H1 (cell line): ENCODE results near the gene TAT. TPM values are rescaled to one million over a fixed set of nuclear protein-coding genes. Genes with fewer than 3 reads are reported as not detected.

ENCODE experiments used
- CTCF ChIA-PET: fragments of 300-600 bp; sonication (Branson Sonifier 250); formaldehyde crosslinking; loops from one replicate; lab custom pipeline; 2021; ENCODE audit not compliant: partially characterized antibody; lab: Charles Lee
- POLR2A ChIA-PET: fragments of 300-600 bp; sonication (Branson Sonifier 250); formaldehyde crosslinking; loops from one replicate; lab custom pipeline; 2021; ENCODE audit warnings: inconsistent platforms; ENCODE audit not compliant: partially characterized antibody; lab: Charles Lee
- DNase-seq, 2 experiments: peaks; one replicate each; pipeline versions ENCODE4 v3.0.0 to v3.0.0-alpha.2; 2010 to 2022; ENCODE audit warnings: low spot score in 2 of 2, low read depth in 1 of 2, mixed read lengths in 1 of 2
- FAIRE-seq: peaks from 2 replicates; lab custom pipeline; 2011; peaks lifted over from hg19 to GRCh38; lab: Jason Lieb, UNC
- H2AFZ ChIP-seq: 2 replicates; pipeline ENCODE4 v1.8.1; 2012; ENCODE audit warnings: low read length, inconsistent platforms
- H2AK5ac ChIP-seq: 2 replicates; pipeline ENCODE4 v1.6.1; 2013; ENCODE audit warnings: low read depth, low read length
- H2BK120ac ChIP-seq: replicated peaks from 2 replicates; pipeline ENCODE3; 2013; ENCODE audit warnings: low read depth, low read length, inconsistent platforms
- H2BK12ac ChIP-seq: 2 replicates; pipeline ENCODE4 v1.6.1; 2013; ENCODE audit warnings: low read depth, low read length
- H2BK15ac ChIP-seq: 2 replicates; pipeline ENCODE4 v1.6.1; 2013; ENCODE audit warnings: low read length
- H2BK20ac ChIP-seq: 2 replicates; pipeline ENCODE4 v1.6.1; 2013; ENCODE audit warnings: low read length
- H2BK5ac ChIP-seq: 2 replicates; pipeline ENCODE4 v1.6.1; 2013; ENCODE audit warnings: low read depth, low read length
- H3K14ac ChIP-seq: 2 replicates; pipeline ENCODE4 v1.6.1; 2013; ENCODE audit warnings: inconsistent platforms; ENCODE audit not compliant: insufficient read length
- H3K18ac ChIP-seq: 2 replicates; pipeline ENCODE4 v1.6.1; 2013; ENCODE audit warnings: low read length; ENCODE audit errors: extremely low read depth
- H3K23ac ChIP-seq: 2 replicates; pipeline ENCODE4 v1.6.1; 2013; ENCODE audit warnings: inconsistent platforms; ENCODE audit not compliant: insufficient read length
- H3K23me2 ChIP-seq: 2 replicates; pipeline ENCODE4 v1.6.1; 2013; ENCODE audit warnings: low read depth, low read length
- H3K27ac ChIP-seq: 2 replicates; pipeline ENCODE4 v1.6.1; 2011; ENCODE audit warnings: low read depth, low read length, inconsistent platforms
- H3K27me3 ChIP-seq, 4 experiments: replicated peaks in 1 of 4; 1 replicate in 1 of 4; 2 replicates in 3 of 4; pipeline versions ENCODE4 v1.6.1 to v1.8.1; 2011 to 2013; ENCODE audit warnings: low read length in 3 of 4, mild to moderate bottlenecking in 3 of 4, inconsistent platforms in 2 of 4, mixed read lengths in 2 of 4, moderate library complexity in 1 of 4; ENCODE audit not compliant: control insufficient read depth in 3 of 4, insufficient read depth in 3 of 4; ENCODE audit errors: extremely low read depth in 1 of 4
- H3K36me3 ChIP-seq, 4 experiments: 2 replicates each; pipeline versions ENCODE4 v1.6.1 to v1.8.1; 2011 to 2013; ENCODE audit warnings: mild to moderate bottlenecking in 4 of 4, low read length in 3 of 4, moderate library complexity in 2 of 4, control low read depth in 1 of 4, inconsistent platforms in 1 of 4; ENCODE audit not compliant: insufficient read depth in 4 of 4, control insufficient read depth in 2 of 4
- H3K4ac ChIP-seq: replicated peaks from 2 replicates; pipeline ENCODE3; 2013; ENCODE audit warnings: low read length, low read depth, mixed read lengths, inconsistent platforms; ENCODE audit not compliant: insufficient read length
- H3K4me1 ChIP-seq, 4 experiments: replicated peaks in 1 of 4; 1 replicate in 1 of 4; 2 replicates in 3 of 4; pipeline versions ENCODE4 v1.6.1 to v1.8.1; 2011 to 2013; ENCODE audit warnings: low read length in 3 of 4, inconsistent platforms in 2 of 4, mixed read lengths in 1 of 4; ENCODE audit not compliant: insufficient read depth in 4 of 4, control insufficient read depth in 3 of 4
- H3K4me2 ChIP-seq, 2 experiments: 2 replicates each; pipeline versions ENCODE4 v1.6.1 to v1.8.1; 2011 to 2013; ENCODE audit warnings: low read depth in 2 of 2, low read length in 2 of 2, control low read depth in 1 of 2, inconsistent platforms in 1 of 2, mild to moderate bottlenecking in 1 of 2; ENCODE audit not compliant: insufficient read depth in 1 of 2
- H3K4me3 ChIP-seq, 4 experiments: fragments of 200-600, 300-600 bp in 1 of 4; sonication (generic), shearing (Covaris generic), sonication (Bioruptor Twin) in 1 of 4; 2 replicates each; pipeline versions ENCODE4 v1.5.1 to v1.8.1; 2011 to 2016; ENCODE audit warnings: low read length in 4 of 4, low read depth in 3 of 4, control low read depth in 2 of 4, inconsistent platforms in 2 of 4, mild to moderate bottlenecking in 2 of 4, mixed read lengths in 1 of 4, moderate library complexity in 1 of 4; ENCODE audit not compliant: insufficient read depth in 2 of 4; ENCODE audit errors: extremely low read depth in 1 of 4
- H3K56ac ChIP-seq: replicated peaks from 2 replicates; pipeline ENCODE3; 2013; ENCODE audit warnings: low read depth, mild to moderate bottlenecking, mixed read lengths, low read length, inconsistent platforms; ENCODE audit not compliant: insufficient read length
- H3K79me1 ChIP-seq: 2 replicates; pipeline ENCODE4 v1.6.1; 2013; ENCODE audit warnings: low read depth, low read length, control low read depth
- H3K79me2 ChIP-seq, 2 experiments: 2 replicates each; pipeline versions ENCODE4 v1.6.1 to v1.8.1; 2012 to 2013; ENCODE audit warnings: low read length in 2 of 2, mild to moderate bottlenecking in 2 of 2, inconsistent platforms in 1 of 2; ENCODE audit not compliant: insufficient read depth in 2 of 2, control insufficient read depth in 1 of 2
- H3K9ac ChIP-seq, 4 experiments: replicated peaks in 1 of 4; 1 replicate in 1 of 4; 2 replicates in 3 of 4; pipeline versions ENCODE4 v1.6.1 to v1.8.1; 2011 to 2013; ENCODE audit warnings: low read depth in 3 of 4, low read length in 3 of 4, control low read depth in 2 of 4, mild to moderate bottlenecking in 2 of 4, moderate library complexity in 2 of 4, inconsistent platforms in 1 of 4; ENCODE audit errors: extremely low read depth in 1 of 4
- H3K9me3 ChIP-seq, 2 experiments: 2 replicates each; pipeline versions ENCODE4 v1.6.1 to v1.8.1; 2012 to 2013; ENCODE audit warnings: mild to moderate bottlenecking in 2 of 2, moderate library complexity in 2 of 2, control low read depth in 1 of 2, inconsistent platforms in 1 of 2, low read depth in 1 of 2, low read length in 1 of 2, mixed read lengths in 1 of 2; ENCODE audit not compliant: insufficient read depth in 2 of 2
- H4K20me1 ChIP-seq, 2 experiments: replicated peaks in 1 of 2; 2 replicates each; pipeline versions ENCODE3 to v1.8.1; 2011 to 2013; ENCODE audit warnings: inconsistent platforms in 2 of 2, low read length in 2 of 2, mild to moderate bottlenecking in 1 of 2; ENCODE audit not compliant: insufficient read depth in 2 of 2, control insufficient read depth in 1 of 2
- H4K5ac ChIP-seq: 2 replicates; pipeline ENCODE4 v1.6.1; 2013; ENCODE audit warnings: low read length, low read depth, mixed read lengths, inconsistent platforms; ENCODE audit not compliant: insufficient read length
- H4K8ac ChIP-seq: 2 replicates; pipeline ENCODE4 v1.8.0; 2013; ENCODE audit warnings: mild to moderate bottlenecking, moderate library complexity, low read length, inconsistent platforms; ENCODE audit not compliant: insufficient read depth; ENCODE audit errors: extremely low read depth
- H4K91ac ChIP-seq: replicated peaks from 2 replicates; pipeline ENCODE3; 2013; ENCODE audit warnings: low read length, mixed read lengths, inconsistent platforms; ENCODE audit not compliant: insufficient read length
- BACH1 ChIP-seq: IDR thresholded peaks from 2 replicates; pipeline ENCODE4 v1.6.1; 2012; ENCODE audit warnings: low read length, improper control_type of control experiment
- CHD2 ChIP-seq: IDR thresholded peaks from 2 replicates; pipeline ENCODE4 v1.6.1; 2012; ENCODE audit warnings: low read length, improper control_type of control experiment
- EP300 ChIP-seq, 2 experiments: IDR thresholded peaks; 1 replicate in 1 of 2; 2 replicates in 1 of 2; pipeline ENCODE4 v1.6.1; 2011 to 2012; ENCODE audit warnings: low read depth in 2 of 2, low read length in 2 of 2, mild to moderate bottlenecking in 2 of 2, borderline replicate concordance in 1 of 2, inconsistent platforms in 1 of 2, moderate library complexity in 1 of 2
- JUN ChIP-seq: IDR thresholded peaks from 2 replicates; pipeline ENCODE4 v1.6.1; 2011; ENCODE audit warnings: low read depth, mild to moderate bottlenecking, improper control_type of control experiment, low read length
- KDM4A ChIP-seq: IDR thresholded peaks from one replicate; pipeline ENCODE4 v1.7.1; 2012; ENCODE audit warnings: low read depth, mild to moderate bottlenecking, moderate library complexity, low read length, inconsistent platforms; ENCODE audit not compliant: severe bottlenecking
- MAFK ChIP-seq: IDR thresholded peaks from 2 replicates; pipeline ENCODE4 v1.6.1; 2012; ENCODE audit warnings: low read depth, mild to moderate bottlenecking, improper control_type of control experiment, low read length
- NANOG ChIP-seq: IDR thresholded peaks from 2 replicates; pipeline ENCODE4 v1.6.1; 2011; ENCODE audit warnings: low read length, low read depth, mild to moderate bottlenecking, inconsistent platforms; ENCODE audit not compliant: insufficient read depth, poor library complexity, severe bottlenecking
- RAD21 ChIP-seq, 2 experiments: IDR thresholded peaks in 1 of 2; conservative IDR thresholded peaks in 1 of 2; 2 replicates each; pipeline ENCODE4 v1.6.1; 2011; ENCODE audit warnings: low read depth in 2 of 2, low read length in 2 of 2, improper control_type of control experiment in 1 of 2, inconsistent platforms in 1 of 2, mild to moderate bottlenecking in 1 of 2, moderate library complexity in 1 of 2
- SIX5 ChIP-seq: IDR thresholded peaks from 2 replicates; pipeline ENCODE4 v1.6.1; 2011; ENCODE audit warnings: mild to moderate bottlenecking, low read depth, low read length
- SUZ12 ChIP-seq: fragments of 200-600 bp; sonication (generic); IDR thresholded peaks from 2 replicates; pipeline ENCODE4 v1.6.1; 2012; ENCODE audit warnings: mild to moderate bottlenecking, inconsistent platforms, low read length, moderate library complexity, mixed read lengths
- TCF12 ChIP-seq: IDR thresholded peaks from 2 replicates; pipeline ENCODE4 v1.6.1; 2011; ENCODE audit warnings: low read depth, mild to moderate bottlenecking, low read length
- USF2 ChIP-seq: IDR thresholded peaks from 2 replicates; pipeline ENCODE4 v1.6.1; 2011; ENCODE audit warnings: low read length, improper control_type of control experiment
- WGBS, 2 experiments: shearing (Covaris generic) in 1 of 2; methylation state at CpG; one replicate each; pipeline versions ENCODE4 v1.1.6 to v1.1.7; 2013 to 2015; ENCODE audit warnings: low lambda C conversion rate in 2 of 2, mixed read lengths in 2 of 2, inconsistent platforms in 1 of 2, low coverage in 1 of 2, missing lambda C conversion rate in 1 of 2; ENCODE audit not compliant: insufficient replicate concordance in 2 of 2, insufficient coverage in 1 of 2, insufficient read length in 1 of 2; ENCODE audit errors: extremely low coverage in 1 of 2, missing lambda C conversion rate in 1 of 2; 5-methylcytosine and 5-hydroxymethylcytosine counted together
- polyA plus RNA-seq, 7 experiments: library from polyadenylated mRNA; depleted of rRNA in 3 of 7; stranded (reverse) in 5 of 7; unstranded in 2 of 7; fragments of >200 nt in 5 of 7; fragments of 200-250 nt in 2 of 7; gene quantifications; 1 replicate in 5 of 7; 2 replicates in 1 of 7; 4 replicates in 1 of 7; pipeline versions ENCODE4 v1.2.1 to v1.2.3, GENCODE V29; 2011 to 2013; ENCODE audit warnings: missing spikeins in 2 of 7, mixed read lengths in 2 of 7
- total RNA-seq: library from RNA; stranded (reverse); fragmentation: NEBNext Ultra II Directional; extraction: Animal tissue kit (Norgen Biotek cat#: 25700); gene quantifications from 2 replicates; pipeline ENCODE4 v1.2.1, GENCODE V29; 2021

The TAT gene
- total and polyA plus RNA-seq, 2 of the 8 experiments (the other 6 are each of a cell fraction or from before 2014, with no cell fraction given): 0.03 TPM; not detected in 1

GRCh38 chr16:71572497-71573116, 4.3 kb downstream of the TAT start:
- 87% methylated on average over 3 of the region's 3 CpGs; no CpG with 5 or more reads in 1 of the 2 experiments for WGBS, 2 experiments
- TF ChIP-seq SUZ12: no peak
- no peak for TF ChIP-seq EP300 (IDR thresholded peaks at IDR 0.05; ENCODE audit: borderline replicate concordance in 1 of 2, low read depth in 2 of 2, low read length in 2 of 2)
- TF ChIP-seq BACH1: no peak
- TF ChIP-seq RAD21 (IDR thresholded peaks at IDR 0.05 in 1 of 2, conservative IDR thresholded peaks at IDR 0.05 in 1 of 2; ENCODE audit: low read depth in 2 of 2, low read length in 2 of 2): no peak
- no peak for TF ChIP-seq KDM4A
- TF ChIP-seq TCF12: no peak
- TF ChIP-seq JUN: no peak
- TF ChIP-seq SIX5: no peak
- TF ChIP-seq MAFK: no peak
- no peak for TF ChIP-seq NANOG
- TF ChIP-seq USF2: no peak
- TF ChIP-seq CHD2: no peak

More at GRCh38 chr16:71572497-71573116, 4.3 kb downstream of the TAT start:
- H3K79me2 ChIP-seq: no peaks in the 10 kb centered on the region
- CTCF ChIA-PET: interaction anchor here (0.9 to 15.5 kb wide), 3 partner anchors 8 to 37 kb away, joined by 4 to 89 read pairs (median 4); no protein-coding TSS in a partner anchor
- H3K4me3 ChIP-seq: no peak overlapping the region
- no peaks in the 10 kb centered on the region for H3K4me1 ChIP-seq
- no peak overlapping the region for H2AFZ ChIP-seq
- no peaks in the 10 kb centered on the region for H3K36me3 ChIP-seq
- H3K9me3 ChIP-seq: no peaks in the 10 kb centered on the region
- H3K9ac ChIP-seq: no peak overlapping the region
- no peak overlapping the region for H3K18ac ChIP-seq
- no peak overlapping the region for H2BK12ac ChIP-seq
- DNase-seq (no peak), FAIRE-seq (no peak)
- POLR2A ChIA-PET: interaction anchor here (0.9 kb wide), 1 partner anchor 13 kb away, joined by 3 read pairs; no protein-coding TSS in a partner anchor
- H3K79me1 ChIP-seq: no peaks in the 10 kb centered on the region
- no peak overlapping the region for H3K27ac ChIP-seq
- H4K91ac ChIP-seq: no peak overlapping the region
- H3K14ac ChIP-seq: no peak overlapping the region
- H3K56ac ChIP-seq: no peak overlapping the region
- no peaks in the 10 kb centered on the region for H4K20me1 ChIP-seq
- no peaks in the 10 kb centered on the region for H3K27me3 ChIP-seq
- H4K8ac ChIP-seq: no peak overlapping the region
- H2BK5ac ChIP-seq: no peak overlapping the region
- H3K23ac ChIP-seq: no peak overlapping the region
- H2AK5ac ChIP-seq: no peak overlapping the region
- no peak overlapping the region for H2BK120ac ChIP-seq
- H3K4me2 ChIP-seq: no peak overlapping the region
- H4K5ac ChIP-seq: no peak overlapping the region
- no peak overlapping the region for H3K4ac ChIP-seq
- H3K23me2 ChIP-seq: no peaks in the 10 kb centered on the region
- H2BK20ac ChIP-seq: no peak overlapping the region
- H2BK15ac ChIP-seq: no peak overlapping the region
